ENCODE measurements around the gene CEACAM7.

Gene CEACAM7

DNA sequence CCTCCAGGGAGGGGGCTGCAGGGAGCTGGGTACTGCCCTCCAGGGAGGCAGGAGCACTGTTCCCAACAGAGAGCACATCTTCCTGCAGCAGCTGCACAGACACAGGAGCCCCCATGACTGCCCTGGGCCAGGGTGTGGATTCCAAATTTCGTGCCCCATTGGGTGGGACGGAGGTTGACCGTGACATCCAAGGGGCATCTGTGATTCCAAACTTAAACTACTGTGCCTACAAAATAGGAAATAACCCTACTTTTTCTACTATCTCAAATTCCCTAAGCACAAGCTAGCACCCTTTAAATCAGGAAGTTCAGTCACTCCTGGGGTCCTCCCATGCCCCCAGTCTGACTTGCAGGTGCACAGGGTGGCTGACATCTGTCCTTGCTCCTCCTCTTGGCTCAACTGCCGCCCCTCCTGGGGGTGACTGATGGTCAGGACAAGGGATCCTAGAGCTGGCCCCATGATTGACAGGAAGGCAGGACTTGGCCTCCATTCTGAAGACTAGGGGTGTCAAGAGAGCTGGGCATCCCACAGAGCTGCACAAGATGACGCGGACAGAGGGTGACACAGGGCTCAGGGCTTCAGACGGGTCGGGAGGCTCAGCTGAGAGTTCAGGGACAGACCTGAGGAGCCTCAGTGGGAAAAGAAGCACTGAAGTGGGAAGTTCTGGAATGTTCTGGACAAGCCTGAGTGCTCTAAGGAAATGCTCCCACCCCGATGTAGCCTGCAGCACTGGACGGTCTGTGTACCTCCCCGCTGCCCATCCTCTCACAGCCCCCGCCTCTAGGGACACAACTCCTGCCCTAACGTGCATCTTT lies 12.5 kb upstream of the CEACAM7 start:
- DNase-seq (ENCODE audit: low spot score): no peak

- no peak for DNase-seq (ENCODE audit: low spot score)
Measured at GRCh38 chr19:41699968-41700323, 11.9 kb upstream of the CEACAM7 start.

- DNase-seq (ENCODE audit: low spot score): no peak
Measured at GRCh38 chr19:41699231-41699967, 11.3 kb upstream of the CEACAM7 start.

DNA sequence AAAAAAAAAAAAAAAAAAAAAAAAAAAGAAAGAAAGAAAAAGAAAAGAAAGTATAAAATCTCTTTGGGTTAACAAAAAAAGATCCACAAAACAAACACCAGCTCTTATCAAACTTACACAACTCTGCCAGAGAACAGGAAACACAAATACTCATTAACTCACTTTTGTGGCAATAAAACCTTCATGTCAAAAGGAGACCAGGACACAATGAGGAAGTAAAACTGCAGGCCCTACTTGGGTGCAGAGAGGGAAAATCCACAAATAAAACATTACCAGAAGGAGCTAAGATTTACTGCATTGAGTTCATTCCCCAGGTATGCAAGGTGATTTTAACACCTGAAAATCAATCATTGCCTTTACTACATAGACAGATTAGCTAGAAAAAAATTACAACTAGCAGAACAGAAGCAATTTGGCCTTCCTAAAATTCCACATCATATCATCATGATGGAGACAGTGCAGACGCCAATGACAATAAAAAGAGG lies 10.7 kb upstream of the CEACAM7 start:
- DNase-seq (ENCODE audit: low spot score): no peak

- no peak for DNase-seq (ENCODE audit: low spot score)
Measured at GRCh38 chr19:41697198-41697855, 9.3 kb upstream of the CEACAM7 start.

GRCh38 chr19:41696402-41697197 lies 8.5 kb upstream of the CEACAM7 start:
- DNase-seq (ENCODE audit: low spot score): no peak

GRCh38 chr19:41695745-41696144 lies 7.7 kb upstream of the CEACAM7 start:
- no peak for DNase-seq (ENCODE audit: low spot score)

- DNase-seq (ENCODE audit: low spot score): no peak
Measured at GRCh38 chr19:41694831-41695635, 7.0 kb upstream of the CEACAM7 start.

DNA sequence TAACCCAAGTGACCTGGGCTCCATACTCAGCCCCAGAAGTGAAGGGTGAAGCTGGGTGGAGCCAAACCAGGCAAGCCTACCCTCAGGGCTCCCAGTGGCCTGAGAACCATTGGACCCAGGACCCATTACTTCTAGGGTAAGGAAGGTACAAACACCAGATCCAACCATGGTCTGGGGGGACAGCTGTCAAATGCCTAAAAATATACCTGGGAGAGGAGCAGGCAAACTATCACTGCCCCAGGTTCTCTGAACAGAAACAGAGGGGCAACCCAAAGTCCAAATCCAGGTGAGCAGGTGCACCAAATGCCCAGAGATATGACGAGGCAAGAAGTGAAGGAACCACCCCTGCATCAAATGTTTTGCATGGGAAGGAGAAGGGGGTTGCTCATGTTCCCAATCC lies 6.1 kb upstream of the CEACAM7 start:
- no peak for DNase-seq (ENCODE audit: low spot score)

DNA sequence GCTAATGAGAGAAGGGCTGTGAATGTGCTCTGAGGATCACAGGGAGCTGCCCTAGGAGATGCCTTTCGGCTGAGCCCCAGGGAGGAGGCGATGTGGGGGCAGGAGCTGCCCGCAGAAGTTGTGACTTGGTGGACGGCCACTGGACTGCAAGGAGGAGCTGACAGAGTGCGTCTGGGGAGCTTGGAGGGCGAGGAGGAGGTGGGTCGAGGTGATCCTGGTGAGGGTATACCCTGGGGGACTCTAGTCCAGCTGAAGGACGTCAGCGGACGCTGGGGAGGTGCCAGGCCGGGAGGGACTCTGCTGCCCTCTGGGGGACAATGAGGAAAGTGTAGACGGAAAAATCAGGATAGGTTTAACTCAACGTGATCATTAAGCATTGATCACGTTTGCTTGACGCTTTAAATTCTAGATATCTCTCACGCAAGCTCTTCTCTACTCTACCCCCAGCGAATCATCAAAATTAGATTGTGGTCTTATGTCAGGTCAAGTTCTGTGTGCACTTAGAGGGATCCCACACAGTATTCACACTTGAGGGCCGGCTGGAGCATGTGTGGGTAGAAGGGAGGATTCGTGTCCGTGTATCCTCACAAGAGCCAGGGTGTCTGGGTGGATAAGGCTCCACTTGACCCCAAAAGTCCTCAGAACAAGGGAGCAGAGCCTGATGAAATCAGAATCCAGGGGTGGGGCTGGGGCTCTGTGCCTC lies 3.3 kb upstream of the CEACAM7 start:
- no peak for DNase-seq (ENCODE audit: low spot score)

DNA sequence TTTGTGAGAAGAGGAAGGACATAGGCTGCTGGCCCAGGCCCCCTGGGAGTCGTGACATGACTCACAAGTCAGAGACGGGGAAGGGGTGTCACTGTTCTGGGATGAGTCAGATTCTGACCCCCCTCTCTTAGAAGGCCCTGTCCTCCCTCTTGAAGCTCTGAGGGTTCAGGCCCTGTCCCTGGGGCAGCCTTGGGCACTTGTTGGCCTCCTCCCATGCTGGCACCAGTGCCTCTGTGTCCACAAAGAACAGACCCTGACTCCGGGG lies 2.7 kb upstream of the CEACAM7 start:
- DNase-seq (ENCODE audit: low spot score): no peak

- DNase-seq (ENCODE audit: low spot score): no peak
Measured at GRCh38 chr19:41689993-41690800, 2.1 kb upstream of the CEACAM7 start.

DNA sequence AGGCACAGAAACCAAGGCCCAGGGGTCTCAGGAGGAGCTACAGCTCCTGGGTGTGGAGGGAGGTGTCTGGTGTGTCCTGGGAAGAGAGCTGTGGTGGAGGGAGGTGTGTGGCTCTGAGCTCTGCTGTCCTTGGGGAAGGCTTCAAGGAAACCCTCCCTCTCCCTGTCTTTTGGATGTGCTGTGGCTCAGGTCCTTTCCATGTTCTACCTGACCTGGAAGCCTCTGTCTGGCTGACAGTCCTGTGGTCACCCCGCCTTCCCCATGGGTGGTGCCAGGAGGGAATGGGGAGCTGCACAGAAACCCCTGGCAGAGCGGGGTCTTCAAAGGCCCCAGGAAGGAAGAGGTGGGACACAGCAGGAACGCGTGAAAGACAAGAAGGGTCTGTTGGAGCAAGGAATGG lies 617 bp upstream of the CEACAM7 start:
- no peak for DNase-seq (ENCODE audit: low spot score)

- DNase-seq (ENCODE audit: low spot score): no peak
Measured at GRCh38 chr19:41687419-41687818, 651 bp downstream of the CEACAM7 start.

- no peak for DNase-seq (ENCODE audit: low spot score)
Measured at GRCh38 chr19:41682437-41682836, 5.6 kb downstream of the CEACAM7 start.

DNA sequence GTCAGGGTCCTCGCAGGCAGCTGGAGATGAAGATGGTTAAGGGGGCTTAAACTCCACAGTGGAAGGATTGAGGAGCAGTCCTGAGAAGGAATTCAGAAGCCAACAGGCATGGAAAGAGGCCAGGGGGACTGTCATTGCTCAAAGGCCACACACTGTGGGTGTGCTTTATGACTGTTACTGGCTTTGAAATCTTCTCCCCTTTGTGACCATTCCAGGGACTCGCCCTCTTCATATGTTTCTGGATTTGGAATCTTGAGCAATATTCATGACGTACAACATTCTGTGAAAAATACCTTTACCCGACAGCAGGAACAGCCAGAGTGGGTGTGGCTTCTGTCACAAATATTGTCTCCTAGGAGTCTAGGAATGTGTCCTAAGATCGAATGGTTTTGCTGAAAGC lies 16.6 kb downstream of the CEACAM7 start:
- DNase-seq (ENCODE audit: low spot score): no peak

DNA sequence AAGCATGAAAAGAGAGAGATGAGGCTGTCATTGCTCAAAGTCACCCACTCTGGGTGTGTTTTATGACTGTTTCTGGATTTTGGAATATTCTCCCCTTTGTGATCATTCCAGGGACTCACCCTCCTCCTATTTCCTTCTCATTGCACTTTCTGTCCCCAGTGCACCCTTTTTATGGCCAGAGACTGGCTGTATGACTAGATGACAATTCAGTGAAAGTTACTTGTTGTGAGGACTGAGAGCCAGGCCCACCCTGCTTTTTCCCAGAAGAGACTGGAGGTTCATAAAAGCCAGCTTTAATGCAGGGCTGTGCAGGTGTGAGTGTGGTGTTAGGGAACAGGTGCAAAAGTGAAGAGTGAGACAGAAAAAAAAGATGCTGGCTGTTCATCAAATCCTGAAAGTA lies 17.3 kb downstream of the CEACAM7 start:
- DNase-seq (ENCODE audit: low spot score): no peak

GRCh38 chr19:41668315-41668714 lies 19.8 kb downstream of the CEACAM7 start:
- no peak for DNase-seq (ENCODE audit: low spot score)

DNA sequence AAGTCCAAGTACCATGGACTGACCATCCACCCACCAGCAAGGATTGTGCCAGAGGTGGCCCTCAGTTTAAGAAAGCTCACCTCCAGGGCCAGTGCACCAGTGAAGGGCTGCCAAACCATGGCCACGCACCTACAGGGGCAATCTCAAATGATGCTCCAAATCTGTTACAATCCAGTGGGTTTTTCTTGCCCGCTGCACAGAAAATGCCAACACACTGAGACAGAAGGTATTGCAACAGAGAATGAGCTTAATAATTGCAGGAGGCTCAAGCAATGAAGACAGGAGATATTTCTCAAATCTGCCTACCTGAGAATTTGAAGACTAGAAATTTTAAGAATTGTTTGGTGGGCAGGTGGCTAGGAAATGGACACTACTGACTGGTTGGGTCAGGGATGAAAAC lies 22.0 kb downstream of the CEACAM7 start:
- DNase-seq (ENCODE audit: low spot score): no peak

DNA sequence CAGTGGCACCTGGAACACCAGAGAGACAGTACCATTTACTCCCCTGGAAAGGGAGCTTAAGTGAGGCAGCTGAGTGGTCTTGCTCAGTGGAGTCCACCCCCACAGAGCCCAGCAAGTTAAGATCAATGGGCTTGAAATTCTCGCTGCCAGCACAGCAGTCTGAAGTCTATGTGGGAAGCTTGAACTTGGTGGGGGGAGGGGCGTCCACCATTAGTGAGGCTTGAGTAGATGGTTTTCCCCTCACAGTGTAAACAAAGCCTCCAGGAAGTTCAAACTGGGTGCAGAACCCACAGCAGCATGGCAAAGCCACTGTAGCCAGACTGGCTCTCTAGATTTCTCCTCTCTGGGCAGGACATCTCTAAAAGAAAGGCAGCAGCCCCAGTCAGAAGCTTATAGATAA lies 30.9 kb downstream of the CEACAM7 start:
- DNase-seq (ENCODE audit: low spot score): no peak

Measured in CD4-positive, alpha-beta T cell treated with Interleukin-6 at 100 ng/mL for 8 hours (primary cell).